Measurements from ENCODE around the gene CLMN.
"Not testable (repeated sequence)": the region's sequence is repeated elsewhere in the genome, so short reads cannot be mapped to it uniquely, and the experiment has no call there.

CLMN gene

DNA sequence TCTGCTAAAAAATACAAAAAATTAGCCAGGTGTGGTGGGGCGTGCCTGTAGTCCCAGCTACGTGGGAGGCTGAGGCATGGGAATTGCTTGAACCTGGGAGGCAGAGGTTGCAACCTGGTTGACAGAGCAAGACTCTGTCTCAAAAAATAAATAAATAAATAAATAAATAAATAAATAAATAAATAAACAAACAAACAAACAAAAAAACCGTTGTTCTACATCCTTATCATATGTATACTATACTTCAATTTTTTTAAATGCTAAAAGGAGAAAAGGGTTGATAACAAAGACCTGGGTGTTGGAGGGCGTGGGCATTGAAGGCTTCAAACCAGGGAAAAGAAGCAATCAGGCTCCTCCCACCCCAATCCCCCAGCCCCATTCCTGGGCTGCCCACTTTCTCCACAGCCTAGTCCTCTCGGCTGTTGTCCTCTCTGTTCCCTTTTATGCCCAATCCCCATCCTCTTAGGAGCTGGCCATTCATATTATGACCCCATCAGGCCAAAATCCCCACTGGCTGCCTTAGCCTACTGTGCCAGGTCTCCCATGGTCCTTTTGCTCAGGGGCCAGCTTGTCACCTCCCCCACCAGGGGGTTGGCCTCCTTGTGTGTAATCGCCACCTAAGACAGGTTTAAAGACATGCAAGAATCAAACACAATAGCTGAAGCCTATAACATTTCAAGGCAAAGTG lies 30.2 kb downstream of the CLMN start:
- no peak for DNase-seq

DNA sequence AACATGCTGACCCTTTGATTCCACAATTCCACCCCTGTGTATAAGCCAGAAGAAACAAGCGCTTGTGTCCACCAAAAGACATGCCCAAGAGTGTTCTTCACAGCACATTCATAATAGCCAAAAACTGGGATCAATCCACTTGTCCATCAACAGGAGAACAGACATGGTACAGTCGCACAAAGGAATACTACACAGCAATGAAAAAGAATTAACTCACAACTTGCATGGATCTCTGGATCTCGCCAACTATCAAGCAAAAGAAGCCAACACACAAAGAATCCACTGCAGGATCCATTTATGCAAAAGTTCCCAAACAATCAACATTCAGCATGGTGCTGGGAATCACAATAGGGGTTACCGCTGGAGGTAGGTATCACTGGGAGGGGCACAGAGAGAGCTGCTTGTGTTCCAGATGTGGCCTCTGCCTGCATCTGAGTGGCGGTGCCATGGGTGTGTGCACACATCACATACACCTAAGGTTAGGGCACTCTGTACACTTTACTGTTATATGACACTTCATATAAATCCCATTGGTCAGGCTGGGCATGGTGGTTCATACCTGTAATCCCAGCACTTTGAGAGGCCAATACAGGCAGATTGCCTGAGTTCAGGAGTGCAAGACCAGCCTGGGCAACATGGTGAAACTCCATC lies 30.9 kb downstream of the CLMN start:
- DNase-seq, result no peak

DNA sequence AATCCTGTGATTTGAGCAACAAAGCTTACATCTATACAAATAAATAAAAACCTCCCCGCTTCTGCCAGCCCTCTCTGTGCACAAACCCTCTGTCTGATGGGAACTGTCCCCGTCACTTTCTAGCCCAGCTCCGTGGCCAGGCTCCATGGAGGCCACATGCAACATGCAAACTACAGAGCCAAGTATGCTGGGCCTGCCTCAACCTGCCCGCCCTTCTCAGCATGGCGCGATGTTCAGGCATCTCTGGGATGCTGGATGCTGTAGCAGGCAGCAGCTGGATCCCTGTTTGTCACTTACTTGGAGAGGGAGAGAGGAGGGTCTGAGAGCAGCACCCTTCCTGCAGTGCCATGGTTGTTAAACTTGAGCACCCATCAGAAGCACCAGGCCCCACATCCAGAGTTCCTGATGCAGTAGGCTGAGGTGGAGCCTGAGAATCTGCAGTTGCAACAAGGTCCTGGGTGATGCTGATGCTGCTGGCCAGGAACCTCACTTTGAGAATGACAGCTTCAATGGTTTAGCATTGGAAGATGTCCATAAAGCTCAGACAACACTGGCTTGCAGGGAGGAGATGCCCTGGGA lies 32.4 kb downstream of the CLMN start:
- no peak for DNase-seq

DNA sequence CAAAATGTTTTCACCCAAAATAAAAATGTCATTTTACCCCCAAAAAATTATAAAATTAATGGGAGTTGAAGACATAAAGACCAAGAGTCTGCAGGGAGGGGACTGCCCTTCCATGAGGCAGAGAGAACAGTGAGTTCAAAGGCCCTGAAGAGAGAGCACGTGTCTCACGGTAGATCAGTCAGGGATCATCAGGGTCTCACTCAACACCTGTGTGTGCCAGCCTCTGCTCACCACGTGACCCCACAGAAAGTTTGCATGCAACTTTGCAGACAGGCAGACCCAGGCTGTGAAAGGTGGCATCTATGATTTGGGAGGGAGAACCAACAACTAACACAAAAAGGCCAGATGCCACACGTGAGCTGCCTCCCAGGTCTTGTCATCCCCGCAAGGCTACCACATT lies 33.1 kb downstream of the CLMN start:
- DNase-seq, result no peak

DNA sequence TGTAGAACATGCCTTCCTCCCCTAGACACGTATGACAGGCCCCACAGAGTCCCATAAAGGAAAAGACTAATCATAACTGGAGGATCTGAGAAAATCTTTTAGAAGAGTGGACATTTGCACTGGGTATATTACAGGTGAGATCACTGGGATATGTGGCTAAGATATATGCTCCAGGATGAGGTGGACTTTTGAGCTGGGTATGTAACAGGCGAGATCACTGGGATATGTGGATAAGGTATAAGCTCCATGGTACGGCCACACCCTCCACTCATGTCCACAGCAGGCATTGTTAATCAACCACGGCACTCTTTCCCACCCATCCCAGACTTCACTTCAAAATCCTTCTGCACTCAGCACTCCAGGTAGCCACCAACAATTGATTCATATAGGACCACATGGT lies 34.1 kb downstream of the CLMN start:
- DNase-seq, result no peak

DNA sequence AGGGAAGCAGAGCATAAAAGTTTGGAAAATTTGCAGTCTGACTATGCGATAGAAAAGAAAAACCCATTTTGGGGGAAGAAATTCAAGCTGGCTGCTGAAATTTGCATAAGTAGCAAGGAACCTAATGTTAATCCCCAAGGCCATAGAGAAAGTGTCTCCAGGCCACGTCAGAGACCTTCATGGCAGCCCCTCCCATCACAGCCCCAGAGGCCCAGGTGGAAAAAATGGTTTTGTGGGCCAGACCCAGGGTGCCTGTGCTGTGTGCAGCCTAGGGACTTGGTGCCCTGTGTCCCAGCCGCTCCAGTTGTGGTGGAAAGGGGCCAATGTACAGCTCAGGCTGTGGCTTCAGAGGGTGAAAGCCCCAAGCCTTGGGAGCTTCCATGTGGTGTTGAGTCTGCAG lies 35.9 kb downstream of the CLMN start:
- not testable (repeated sequence) for DNase-seq

DNA sequence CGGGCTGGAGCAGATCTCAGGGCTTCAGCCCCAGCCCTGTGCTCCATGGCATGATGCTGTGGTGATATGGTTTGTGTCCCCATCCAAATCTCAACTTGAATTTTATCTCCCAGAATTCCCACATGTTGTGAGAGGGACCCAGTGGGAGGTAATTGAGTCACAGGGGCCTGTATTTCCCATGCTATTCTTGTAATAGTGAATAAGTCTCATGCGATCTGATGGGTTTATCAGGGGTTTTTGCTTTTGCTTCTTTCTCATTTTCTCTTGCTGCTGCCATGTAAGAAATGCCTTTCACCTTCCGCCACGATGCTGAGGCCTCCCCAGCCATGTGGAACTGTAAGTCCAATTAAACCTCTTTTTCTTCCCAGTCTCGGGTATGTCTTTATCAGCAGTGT lies 36.7 kb downstream of the CLMN start:
- DNase-seq, result not testable (repeated sequence)

DNA sequence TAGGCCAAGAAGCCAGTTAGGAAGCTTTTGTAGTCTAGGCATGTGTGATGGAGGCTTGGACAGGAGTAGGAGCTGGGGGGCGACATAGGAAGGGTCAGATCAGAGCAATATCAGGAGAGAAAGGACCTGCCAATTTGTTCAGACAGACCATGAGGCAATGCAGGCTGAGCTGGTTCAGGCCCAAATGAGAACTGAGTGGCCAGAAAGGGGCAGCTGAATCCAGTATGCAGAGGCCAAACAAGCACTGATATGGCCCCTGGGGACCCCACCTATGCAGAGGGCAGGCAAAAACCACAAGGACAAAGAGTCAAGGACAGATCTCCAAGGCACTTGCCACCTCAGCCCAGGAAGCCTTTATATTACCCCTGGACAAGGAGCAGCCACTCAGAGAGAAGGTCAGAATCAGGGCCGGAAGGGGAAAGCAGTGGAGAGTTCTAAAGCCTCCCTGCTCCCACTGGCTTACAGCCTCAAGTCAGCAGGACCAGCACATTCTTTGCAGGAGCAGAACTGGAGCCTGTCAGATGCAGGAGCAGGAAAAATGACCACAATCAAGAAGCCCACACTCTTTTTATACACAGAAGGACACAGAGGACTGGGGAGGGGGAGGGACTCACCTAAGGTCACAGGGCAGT lies 37.2 kb downstream of the CLMN start:
- DNase-seq, result no peak

DNA sequence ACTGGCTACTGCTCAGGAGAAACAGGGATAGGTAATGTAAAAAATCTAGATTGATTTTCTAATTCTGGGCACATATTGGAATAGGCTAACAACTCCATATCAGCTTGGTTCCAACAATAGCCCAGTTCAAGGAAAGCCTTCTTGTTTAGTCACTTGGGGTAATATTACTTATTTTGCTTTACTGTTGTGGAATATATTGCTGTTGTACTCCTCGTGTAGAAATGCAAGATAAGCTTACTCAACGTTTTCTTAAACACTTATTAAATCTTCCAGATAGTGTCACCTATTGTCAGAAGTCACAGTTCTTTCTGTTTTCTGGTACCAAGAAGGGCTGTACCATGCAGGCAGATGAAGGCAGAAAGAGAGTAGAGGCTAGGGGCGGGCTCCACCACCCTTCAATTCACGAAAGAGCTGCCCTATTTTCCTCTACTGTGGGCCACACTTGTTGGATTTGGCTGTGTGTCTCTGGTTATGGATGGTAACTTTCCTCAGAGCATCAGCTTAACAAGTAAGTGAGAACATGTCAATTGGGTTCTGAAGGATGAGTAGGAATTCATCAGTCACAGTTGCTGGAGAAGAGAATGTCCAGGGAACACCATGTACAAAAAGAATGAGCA lies 38.0 kb downstream of the CLMN start:
- DNase-seq, result no peak

DNA sequence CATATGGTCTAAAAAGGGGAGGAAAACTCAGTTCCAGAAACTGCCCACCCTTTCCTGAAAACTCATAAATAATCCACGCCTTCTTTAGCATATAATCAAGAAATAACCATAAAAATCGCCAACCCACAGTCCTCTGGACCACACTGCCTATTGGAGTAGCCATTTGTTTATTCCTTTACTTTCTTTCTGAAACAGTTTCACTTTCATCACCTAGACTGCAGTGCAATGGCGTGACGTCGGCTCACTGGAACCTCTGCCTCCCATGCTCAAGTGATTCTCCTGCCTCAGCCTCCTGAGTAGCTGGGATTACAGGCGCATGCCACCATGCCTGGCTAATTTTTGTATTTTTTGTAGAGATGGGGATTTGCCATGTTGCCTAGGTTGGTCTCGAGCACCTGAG lies 44.2 kb downstream of the CLMN start:
- no peak for DNase-seq

DNA sequence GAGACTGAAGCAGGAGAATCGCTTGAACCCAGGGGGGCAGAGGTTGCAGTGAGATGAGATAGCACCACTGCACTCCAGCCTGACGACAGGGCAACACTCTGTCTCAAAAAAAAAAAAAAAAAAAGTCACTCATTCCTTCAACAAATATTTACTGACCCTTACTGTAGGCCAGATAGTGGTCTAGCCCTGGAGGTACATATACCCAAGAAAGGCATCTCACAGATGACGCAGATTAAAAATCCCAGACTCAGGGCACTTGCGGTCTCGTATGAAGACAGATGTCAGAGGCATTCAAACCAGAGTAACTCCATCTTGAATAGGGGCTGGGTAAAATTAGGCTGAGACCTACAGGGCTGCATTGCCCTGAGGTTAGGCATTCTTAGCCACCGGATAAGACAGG lies 44.8 kb downstream of the CLMN start:
- DNase-seq, result no peak

DNA sequence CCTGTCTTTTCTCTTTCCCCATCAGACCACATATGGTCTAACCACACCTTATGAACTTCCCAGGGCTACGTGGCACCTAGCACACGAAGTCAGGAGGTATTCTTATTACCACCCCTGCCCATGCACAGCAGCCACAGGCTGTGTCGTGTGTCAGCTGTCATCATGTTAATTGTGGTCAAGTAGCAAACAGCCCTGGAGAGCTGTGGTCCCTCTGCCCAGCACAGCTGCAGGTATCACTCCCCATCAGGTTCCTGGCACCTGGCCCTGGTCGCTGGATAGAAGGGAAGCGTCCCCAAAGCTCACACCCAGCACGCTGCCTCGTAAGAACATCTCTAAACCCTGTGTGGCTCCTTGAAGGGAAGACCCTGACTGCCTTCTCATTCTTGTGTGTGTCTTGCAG lies 45.4 kb downstream of the CLMN start:
- no peak for DNase-seq

DNA sequence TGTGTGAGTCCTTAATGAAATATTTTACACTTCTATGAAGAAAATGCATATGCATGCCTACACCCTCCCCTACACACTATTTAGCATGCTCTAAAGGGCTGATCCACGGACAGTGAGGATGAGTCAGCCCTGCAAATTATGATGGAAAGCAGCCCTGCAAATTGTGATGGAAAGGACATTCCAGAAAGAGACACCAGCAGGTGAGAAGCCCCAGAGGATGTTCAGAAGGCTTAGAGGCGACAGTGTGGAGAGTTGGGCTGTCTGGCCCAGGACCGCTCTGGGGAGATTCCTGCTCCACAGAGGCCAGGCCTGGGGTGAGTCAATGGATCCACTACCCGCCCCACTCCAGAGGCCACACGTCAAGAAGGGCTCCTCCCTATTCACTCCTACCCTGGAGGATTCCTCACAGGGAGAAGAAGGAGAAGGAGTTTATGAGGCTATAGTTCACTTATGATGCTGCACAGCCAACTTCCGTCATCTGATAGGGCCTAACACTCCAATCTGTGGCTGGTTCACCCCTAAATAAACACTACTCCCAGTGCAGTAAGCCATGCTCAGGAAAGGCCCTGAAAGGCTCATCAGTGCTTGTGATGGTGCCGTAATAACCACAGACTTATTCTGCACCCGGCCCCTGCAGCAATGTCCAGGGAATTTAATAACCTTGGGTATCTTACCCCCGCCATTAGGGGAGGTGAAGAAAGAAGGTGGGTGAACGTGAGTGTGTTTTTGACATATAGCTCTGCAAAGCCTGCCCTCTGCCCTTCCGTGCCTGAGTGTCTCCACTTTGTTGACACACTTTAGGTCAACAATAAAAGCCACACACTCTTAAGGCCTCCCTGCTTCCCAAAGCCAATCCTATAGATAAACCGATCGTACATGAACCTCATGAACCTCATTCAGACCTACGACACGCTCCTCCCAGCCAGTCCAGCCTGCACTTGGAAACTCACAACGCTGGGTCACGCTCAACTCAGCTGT lies 46.4 kb downstream of the CLMN start:
- DNase-seq, result no peak

DNA sequence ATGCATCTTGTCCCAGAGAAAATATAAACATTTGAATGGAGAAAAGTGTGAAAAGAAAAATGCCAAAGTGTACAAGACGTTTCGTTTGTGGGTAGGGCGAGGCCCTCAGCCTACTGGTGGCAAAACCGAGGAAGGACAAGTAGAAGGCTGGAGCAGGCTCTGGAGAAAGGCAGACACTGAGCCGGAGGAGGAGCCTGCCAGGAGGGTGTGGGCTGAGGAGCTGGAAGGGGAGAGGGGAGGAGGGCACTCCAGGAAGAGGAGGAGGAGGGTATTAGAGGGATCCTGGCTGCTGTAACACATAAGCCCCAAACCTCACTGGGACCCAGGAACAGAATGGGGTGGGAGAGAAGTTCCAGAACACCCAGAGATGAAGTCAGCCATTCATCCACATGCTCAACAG lies 47.7 kb downstream of the CLMN start:
- no peak for DNase-seq

DNA sequence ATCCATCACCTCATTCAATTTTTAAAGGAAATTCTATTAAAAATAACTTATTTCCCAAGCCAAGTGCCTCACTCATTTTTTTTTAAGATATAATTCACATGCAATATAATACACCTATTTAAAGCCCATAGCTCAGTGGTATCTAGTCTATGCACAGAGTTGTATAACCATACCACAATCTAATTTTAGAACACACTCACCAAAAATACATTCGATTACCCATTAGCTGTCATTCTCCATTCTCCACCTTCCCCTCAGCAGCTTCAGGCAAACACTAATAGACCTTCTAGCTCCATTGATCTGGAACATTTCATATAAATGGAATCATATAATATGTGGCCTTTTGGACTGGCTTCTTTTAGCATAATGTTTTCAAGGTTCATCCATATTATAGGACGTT lies 49.5 kb downstream of the CLMN start:
- no peak for DNase-seq

DNA sequence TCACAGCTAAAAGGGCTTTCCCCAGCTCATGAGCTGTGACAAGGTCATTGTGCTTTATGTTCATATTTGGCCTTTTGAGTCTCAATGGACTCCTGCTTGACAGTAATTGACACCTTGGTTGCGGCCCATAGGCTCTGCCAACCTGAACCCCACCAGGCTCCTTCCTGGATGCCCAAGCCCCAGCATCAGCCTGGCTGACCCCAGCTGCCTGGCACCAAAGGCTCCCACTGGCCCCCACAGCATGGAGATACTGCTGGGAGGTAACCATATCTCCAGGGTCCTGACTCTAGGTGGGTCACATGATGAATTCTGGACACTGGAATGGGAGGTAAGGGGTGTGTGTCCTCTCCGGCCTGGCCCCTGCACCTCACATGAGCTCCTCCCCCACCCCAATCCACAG lies 50.2 kb downstream of the CLMN start:
- no peak for DNase-seq

DNA sequence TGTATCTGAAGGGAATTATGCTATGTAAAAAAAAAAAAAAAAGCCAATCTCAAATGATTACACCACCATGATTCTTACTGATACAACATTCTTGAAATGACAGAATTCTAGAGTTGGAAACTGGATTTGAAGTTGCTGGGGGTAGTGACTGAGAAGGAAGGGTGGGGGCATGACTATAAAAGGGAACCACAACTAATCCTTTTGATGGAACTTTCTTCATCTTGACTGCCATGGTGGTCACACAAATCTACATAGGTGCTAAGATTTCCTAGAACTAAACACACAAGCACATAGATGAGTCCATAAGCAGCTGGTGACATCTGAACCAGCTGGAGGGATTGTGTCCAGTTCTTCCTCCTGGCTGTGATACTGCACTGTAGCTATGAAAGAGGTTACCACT lies 51.4 kb downstream of the CLMN start:
- DNase-seq, result no peak

DNA sequence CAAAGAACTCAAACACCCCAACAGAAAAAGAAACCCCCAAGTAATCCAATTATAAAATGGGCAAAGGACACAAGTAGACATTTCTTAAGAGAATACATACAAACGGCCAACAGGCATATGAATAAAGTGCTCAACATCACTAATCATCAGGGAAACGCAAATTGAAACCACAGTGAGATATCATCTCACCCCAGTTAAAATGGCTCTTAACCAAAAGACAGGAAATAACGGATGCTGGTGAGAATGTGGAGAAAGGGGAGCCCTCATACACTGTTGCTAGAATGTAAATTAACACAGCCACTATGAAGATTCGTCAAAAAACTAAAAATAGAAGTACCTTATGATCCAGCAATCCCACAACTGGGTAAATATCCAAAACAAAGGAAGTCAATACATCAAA lies 52.4 kb downstream of the CLMN start:
- DNase-seq, result no peak

DNA sequence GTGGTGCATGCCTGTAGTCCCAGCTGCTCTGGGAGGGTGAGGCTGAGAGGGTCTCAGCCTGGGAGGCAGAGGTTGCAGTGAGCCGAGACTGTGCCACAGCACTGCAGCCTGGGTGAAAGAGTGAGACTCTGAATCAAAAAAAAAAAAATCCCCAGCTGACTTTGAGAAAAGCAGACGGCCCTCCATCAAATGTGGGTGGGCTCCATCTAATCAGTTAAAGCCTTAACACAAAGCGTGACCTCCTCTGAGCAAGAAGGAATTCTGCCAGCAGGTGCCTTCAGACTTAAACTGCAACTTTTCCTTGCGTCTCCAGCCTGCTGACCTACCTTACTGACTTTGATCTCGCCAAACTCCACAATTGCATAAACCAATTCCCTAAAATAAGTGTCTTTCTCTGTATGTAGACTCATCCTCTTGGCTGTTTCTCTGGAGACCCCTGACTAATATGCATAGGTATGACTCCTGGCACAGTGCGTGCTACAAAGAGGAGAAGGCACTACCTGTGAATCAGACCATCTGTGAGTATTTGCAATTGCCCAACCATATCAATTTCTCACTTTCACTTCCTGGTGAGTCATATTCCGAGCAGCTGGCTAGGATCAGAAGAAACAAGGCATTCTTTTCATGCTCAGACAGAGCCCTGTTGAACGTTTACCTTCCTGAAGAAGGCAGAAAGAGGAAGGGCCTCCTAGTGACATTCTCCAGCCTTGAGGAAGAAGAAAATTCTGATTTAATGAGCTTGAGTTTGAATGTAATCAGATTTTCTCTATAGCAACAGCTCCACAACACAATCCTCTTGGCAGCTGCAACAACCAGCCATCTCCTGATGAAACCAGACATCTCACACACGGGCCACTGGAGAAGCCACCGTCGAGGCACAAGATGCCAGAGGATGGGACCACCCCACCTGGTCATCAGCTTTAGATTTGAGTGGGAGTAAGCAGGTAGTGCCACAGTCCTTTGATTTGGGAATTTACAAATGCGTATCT lies 54.3 kb downstream of the CLMN start:
- DNase-seq, result no peak
